Loucy (cell line): Measurements from ENCODE around the gene PRF1.
"Not testable (repeated sequence)": the region's sequence is repeated elsewhere in the genome, so short reads cannot be mapped to it uniquely, and the experiment has no call there.

ENCODE experiments used
- H2AFZ ChIP-seq: fragments of 200-600 bp; sonication (generic); 2 replicates; pipeline ENCODE4 v1.6.0; 2016; ENCODE audit warnings: antibody characterized with exemption, mild to moderate bottlenecking, low read length, moderate library complexity
- H3F3A ChIP-seq: fragments of 200-600 bp; 2 replicates; pipeline ENCODE4 v1.6.0; 2016; ENCODE audit warnings: antibody characterized with exemption, low read depth, mild to moderate bottlenecking
- H3K27me3 ChIP-seq: fragments of 200-600 bp; sonication (generic); 2 replicates; pipeline ENCODE4 v1.6.1; 2014; ENCODE audit warnings: low read length, mild to moderate bottlenecking; ENCODE audit not compliant: insufficient read depth, poor library complexity, severe bottlenecking
- H3K36me3 ChIP-seq: fragments of 200-600 bp; sonication (generic); 2 replicates; pipeline ENCODE4 v1.6.1; 2016; ENCODE audit warnings: low read length; ENCODE audit not compliant: insufficient read depth
- H3K4me1 ChIP-seq: fragments of 200-600 bp; sonication (generic); 2 replicates; pipeline ENCODE4 v1.5.1; 2014; ENCODE audit warnings: low read length, mild to moderate bottlenecking; ENCODE audit not compliant: insufficient read depth, poor library complexity, severe bottlenecking
- H3K4me2 ChIP-seq: fragments of 200-600 bp; sonication (generic); 2 replicates; pipeline ENCODE4 v1.6.0; 2014; ENCODE audit warnings: antibody characterized with exemption, low read length, low read depth, mild to moderate bottlenecking; ENCODE audit not compliant: poor library complexity, severe bottlenecking
- H3K4me3 ChIP-seq: fragments of 200-600 bp; sonication (generic); 2 replicates; pipeline ENCODE4 v1.5.1; 2014; ENCODE audit warnings: low read length, mild to moderate bottlenecking, mixed read lengths; ENCODE audit not compliant: poor library complexity, severe bottlenecking
- H3K79me2 ChIP-seq: fragments of 200-600 bp; sonication (generic); 2 replicates; pipeline ENCODE4 v1.6.1; 2014; ENCODE audit warnings: low read length; ENCODE audit not compliant: insufficient read depth
- H3K9ac ChIP-seq: fragments of 200-600 bp; sonication (generic); 2 replicates; pipeline ENCODE4 v1.6.0; 2014; ENCODE audit warnings: mild to moderate bottlenecking, low read depth, low read length, moderate library complexity; ENCODE audit not compliant: poor library complexity, severe bottlenecking
- H3K9me2 ChIP-seq: fragments of 200-600 bp; sonication (generic); replicated peaks from 2 replicates; pipeline ENCODE4 v1.6.1; 2016; ENCODE audit warnings: low read depth, low read length, mixed read lengths
- H3K9me3 ChIP-seq: fragments of 200-600 bp; sonication (generic); 2 replicates; pipeline ENCODE4 v1.6.1; 2014; ENCODE audit warnings: mild to moderate bottlenecking, antibody characterized with exemption, low read length, low read depth; ENCODE audit not compliant: insufficient read depth
- H4K20me1 ChIP-seq: fragments of 200-600 bp; sonication (generic); 2 replicates; pipeline ENCODE4 v1.6.0; 2014; ENCODE audit warnings: antibody characterized with exemption, low read length, mild to moderate bottlenecking; ENCODE audit not compliant: insufficient read depth, poor library complexity, severe bottlenecking
- EZH2phosphoT487 ChIP-seq: fragments of 200-600 bp; IDR thresholded peaks from 2 replicates; pipeline ENCODE4 v1.6.1; 2018; ENCODE audit warnings: antibody characterized with exemption, mild to moderate bottlenecking, moderate library complexity, borderline replicate concordance
- TF ChIP-seq, protein P1 (sequence below): fragments of 200-600 bp; sonication (generic); conservative IDR thresholded peaks from 2 replicates; pipeline ENCODE4 v1.5.1; 2014; ENCODE audit warnings: mild to moderate bottlenecking, antibody characterized with exemption, low read length

PRF1 gene

DNA sequence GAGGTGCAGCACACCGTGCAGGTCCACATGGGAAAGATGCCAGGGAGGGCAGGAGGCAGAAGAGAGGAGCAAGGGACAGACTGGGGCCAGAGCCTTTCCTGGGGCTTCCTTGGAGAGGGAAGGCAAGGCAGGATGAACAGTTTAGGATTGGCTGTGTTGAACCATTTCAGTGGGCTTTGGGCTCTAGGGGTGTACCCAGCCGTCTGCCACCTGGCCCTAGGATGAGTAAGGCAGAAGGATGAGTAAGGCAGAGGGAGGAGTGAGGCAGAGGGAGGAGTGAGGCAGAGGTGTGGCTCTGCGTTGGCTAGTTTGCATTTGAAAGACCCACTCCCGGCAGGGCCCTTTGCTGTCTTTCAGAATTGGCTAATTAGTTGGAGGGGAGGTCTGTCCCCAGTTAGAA, 31.5 kb upstream of the PRF1 start:
- Histone ChIP-seq H3K36me3 (no peaks in the 10 kb centered on the region), H3K4me2 (no peak overlapping the region), H3K9me2 (no peaks in the 10 kb centered on the region), H3K27me3 (no peaks in the 10 kb centered on the region), H3K9ac (no peak overlapping the region), H4K20me1 (no peaks in the 10 kb centered on the region), H3K79me2 (no peaks in the 10 kb centered on the region), H3K4me1 (no peaks in the 10 kb centered on the region), H2AFZ (no peak overlapping the region), H3K9me3 (no peaks in the 10 kb centered on the region), H3F3A (no peaks in the 10 kb centered on the region), H3K4me3 (no peak overlapping the region)
- no peak for TF ChIP-seq EZH2phosphoT487
- TF ChIP-seq, protein P1, sequence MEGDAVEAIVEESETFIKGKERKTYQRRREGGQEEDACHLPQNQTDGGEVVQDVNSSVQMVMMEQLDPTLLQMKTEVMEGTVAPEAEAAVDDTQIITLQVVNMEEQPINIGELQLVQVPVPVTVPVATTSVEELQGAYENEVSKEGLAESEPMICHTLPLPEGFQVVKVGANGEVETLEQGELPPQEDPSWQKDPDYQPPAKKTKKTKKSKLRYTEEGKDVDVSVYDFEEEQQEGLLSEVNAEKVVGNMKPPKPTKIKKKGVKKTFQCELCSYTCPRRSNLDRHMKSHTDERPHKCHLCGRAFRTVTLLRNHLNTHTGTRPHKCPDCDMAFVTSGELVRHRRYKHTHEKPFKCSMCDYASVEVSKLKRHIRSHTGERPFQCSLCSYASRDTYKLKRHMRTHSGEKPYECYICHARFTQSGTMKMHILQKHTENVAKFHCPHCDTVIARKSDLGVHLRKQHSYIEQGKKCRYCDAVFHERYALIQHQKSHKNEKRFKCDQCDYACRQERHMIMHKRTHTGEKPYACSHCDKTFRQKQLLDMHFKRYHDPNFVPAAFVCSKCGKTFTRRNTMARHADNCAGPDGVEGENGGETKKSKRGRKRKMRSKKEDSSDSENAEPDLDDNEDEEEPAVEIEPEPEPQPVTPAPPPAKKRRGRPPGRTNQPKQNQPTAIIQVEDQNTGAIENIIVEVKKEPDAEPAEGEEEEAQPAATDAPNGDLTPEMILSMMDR = no peak

DNA sequence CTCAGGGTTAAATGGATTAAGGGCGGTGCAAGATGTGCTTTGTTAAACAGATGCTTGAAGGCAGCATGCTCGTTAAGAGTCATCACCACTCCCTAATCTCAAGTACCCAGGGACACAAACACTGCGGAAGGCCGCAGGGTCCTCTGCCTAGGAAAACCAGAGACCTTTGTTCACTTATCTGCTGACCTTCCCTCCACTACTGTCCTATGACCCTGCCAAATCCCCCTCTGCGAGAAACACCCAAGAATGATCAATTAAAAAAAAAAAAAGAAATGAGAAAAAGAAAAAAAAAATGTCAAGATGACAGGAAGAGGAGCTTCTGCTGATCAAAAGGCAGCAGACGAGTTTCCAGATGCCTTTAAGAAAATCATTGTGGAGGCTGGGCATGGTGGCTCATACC, 29.2 kb upstream of the PRF1 start:
- H4K20me1 ChIP-seq = not testable (repeated sequence)

DNA sequence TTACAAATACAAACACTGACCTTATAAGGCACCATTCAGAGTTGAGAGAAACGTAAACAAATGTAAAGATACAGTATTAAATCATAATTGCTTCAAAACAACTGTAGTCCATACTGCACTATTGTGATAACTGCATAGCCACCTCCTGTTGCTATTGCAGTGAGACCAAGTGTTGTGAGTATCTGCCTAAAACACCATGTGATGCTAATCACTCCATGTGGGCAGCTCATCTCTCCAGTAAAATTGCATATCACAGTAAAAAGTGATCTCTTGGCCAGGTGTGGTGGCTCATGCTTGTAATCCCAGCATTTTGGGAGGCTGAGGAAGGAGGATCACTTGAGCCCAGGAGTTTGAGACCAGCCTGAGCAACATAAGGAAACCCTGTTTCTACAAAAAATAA, 26.8 kb upstream of the PRF1 start:
- no peaks in the 10 kb centered on the region for H3K9me2 ChIP-seq
- peaks cover 6% of the 10 kb centered on the region; the same call in 1 of the 2 replicates for H3K9me3 ChIP-seq
- no peaks in the 10 kb centered on the region for H3K27me3 ChIP-seq
- H3K4me2 ChIP-seq = no peak overlapping the region
- TF ChIP-seq, protein P1 = no peak
- no peaks in the 10 kb centered on the region for H3K36me3 ChIP-seq
- no peak overlapping the region for H3K9ac ChIP-seq
- no peak overlapping the region for H2AFZ ChIP-seq
- H3K4me3 ChIP-seq = no peak overlapping the region
- no peaks in the 10 kb centered on the region for H3F3A ChIP-seq
- H3K4me1 ChIP-seq = no peaks in the 10 kb centered on the region
- H3K79me2 ChIP-seq = no peaks in the 10 kb centered on the region
- H4K20me1 ChIP-seq = no peaks in the 10 kb centered on the region

More for the DNA sequence above, 29.2 kb upstream of the PRF1 start:
- H3K9me2 ChIP-seq, H3K4me2 ChIP-seq, H3K79me2 ChIP-seq, H3K9me3 ChIP-seq, H3F3A ChIP-seq, H3K4me3 ChIP-seq, H3K4me1 ChIP-seq, H3K9ac ChIP-seq, H3K36me3 ChIP-seq, H3K27me3 ChIP-seq, H2AFZ ChIP-seq: not testable (repeated sequence)

DNA sequence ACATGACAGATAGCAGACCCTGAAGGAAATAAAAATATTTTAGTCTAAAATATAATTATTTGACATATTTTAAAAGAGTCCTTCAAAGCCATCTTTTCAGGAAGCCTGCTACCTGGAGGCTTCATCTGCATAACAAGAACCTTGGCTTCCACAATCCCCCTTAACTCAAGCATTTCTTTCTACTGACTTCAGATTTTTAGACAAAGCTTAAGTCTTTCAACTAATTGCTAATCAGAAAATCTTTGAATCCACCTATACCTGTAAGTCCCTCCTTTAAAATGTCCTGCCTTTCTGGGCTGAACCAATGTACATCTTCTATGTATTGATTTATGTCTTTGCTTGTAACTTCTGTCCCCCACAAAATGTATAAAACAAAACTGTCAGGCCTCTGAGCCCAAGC, 23.5 kb upstream of the PRF1 start:
- no peak overlapping the region for H3K4me2 ChIP-seq
- no peak overlapping the region for H2AFZ ChIP-seq
- H3K9ac ChIP-seq = no peak overlapping the region
- TF ChIP-seq, protein P1 = no peak
- TF ChIP-seq EZH2phosphoT487 = no peak
- no peaks in the 10 kb centered on the region for H4K20me1 ChIP-seq
- no peaks in the 10 kb centered on the region for H3F3A ChIP-seq
- H3K4me1 ChIP-seq = peaks cover 4% of the 10 kb centered on the region
- peaks cover 9% of the 10 kb centered on the region; the same call in 1 of the 2 replicates for H3K9me3 ChIP-seq
- H3K4me3 ChIP-seq = no peak overlapping the region
- H3K79me2 ChIP-seq = no peaks in the 10 kb centered on the region
- H3K9me2 ChIP-seq = no peaks in the 10 kb centered on the region
- no peaks in the 10 kb centered on the region for H3K36me3 ChIP-seq
- no peaks in the 10 kb centered on the region for H3K27me3 ChIP-seq
